ENCODE measurements around the gene CEACAM1.
"Not testable (repeated sequence)": the region's sequence is repeated elsewhere in the genome, so short reads cannot be mapped to it uniquely, and the experiment has no call there.

CEACAM1 gene

DNA sequence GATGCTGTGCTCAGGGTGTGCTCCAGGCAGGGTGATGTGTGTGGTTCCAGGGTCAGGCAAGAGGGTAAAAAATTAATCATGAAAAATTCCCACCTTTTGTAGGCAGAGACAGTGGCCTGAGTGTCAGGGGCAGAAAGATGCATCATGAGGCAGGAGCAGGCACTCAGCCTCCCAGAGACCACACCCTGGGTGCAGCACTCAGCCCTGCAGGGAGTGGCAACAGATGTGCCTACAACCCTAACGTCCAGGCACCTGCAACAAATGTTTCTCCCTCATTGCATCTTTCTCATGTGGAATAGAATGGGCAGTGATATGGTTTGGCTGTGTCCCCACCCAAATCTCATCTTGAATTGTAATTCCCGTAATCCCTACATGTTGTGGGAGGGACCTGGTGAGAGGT is 19.6 kb upstream of the CEACAM1 start:
- no peak for DNase-seq

DNA sequence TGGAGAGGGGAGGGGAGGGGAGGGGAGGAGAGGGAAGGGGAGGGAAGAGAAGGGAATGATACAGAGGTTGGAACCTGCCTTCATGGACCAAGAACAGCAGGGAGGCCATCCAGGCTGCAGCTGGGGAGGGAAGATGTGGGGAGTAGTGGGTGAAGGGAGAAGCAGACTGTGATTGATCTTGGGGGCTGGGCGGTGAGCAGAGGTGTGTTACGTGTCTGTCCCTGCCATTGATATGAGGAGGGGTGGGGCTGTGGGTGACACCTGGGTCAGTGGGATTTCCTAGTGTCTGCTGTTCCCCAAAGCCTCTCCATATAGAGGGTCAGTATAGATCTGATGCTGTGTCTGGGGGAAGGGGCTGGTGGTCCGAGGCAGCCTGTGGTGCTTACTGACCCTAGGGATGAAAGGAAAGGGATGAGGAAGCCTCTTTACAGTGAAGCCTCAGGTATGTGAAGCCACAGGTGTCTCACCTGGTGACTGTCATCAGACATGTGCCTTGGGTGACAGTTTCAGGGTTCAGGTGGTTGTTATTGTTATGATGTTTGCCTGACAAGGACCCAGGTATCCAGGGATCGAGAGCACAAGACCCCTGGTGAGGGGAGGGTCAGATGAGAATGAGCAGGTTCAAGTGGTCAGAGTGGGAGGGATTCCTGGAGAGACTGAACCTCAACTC is 18.7 kb upstream of the CEACAM1 start:
- DNase-seq = no peak

DNA sequence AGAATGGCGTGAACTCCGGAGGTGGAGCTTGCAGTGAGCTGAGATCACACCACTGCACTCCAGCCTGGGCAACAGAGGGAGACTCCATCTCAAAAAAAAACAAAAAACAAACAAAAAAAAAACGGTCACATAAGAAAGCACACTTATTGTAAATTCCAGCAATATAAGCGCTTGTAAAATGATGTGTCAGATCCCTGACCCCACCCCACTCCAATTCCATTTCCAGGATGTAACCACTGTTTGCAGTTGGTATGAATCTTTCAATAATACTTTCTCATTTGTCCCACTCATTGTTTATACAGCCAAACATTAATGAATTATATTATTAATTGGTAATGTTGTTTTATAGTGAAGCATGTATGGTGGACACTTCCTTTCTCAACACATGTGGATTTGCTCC is 15.9 kb upstream of the CEACAM1 start:
- no peak for DNase-seq

DNA sequence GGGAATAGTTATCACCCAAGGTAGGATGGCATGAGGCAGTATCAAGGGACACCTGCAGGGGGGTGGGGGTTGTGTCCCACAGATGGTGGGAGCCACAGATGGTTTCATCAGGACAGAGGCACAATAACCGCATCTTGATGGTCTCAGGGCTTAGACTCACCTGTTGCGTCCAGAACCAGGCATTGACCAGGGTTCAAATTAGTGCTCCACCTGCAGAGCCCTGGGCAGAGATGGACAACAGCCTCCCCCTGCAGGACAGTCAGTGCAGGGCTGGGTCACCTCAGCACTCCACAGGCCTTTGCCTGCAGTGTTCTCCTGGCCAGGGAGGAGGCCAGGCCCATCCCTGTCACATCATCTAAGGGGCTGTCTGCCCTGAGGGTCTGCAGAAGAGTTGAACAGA is 14.5 kb upstream of the CEACAM1 start:
- DNase-seq = no peak

DNA sequence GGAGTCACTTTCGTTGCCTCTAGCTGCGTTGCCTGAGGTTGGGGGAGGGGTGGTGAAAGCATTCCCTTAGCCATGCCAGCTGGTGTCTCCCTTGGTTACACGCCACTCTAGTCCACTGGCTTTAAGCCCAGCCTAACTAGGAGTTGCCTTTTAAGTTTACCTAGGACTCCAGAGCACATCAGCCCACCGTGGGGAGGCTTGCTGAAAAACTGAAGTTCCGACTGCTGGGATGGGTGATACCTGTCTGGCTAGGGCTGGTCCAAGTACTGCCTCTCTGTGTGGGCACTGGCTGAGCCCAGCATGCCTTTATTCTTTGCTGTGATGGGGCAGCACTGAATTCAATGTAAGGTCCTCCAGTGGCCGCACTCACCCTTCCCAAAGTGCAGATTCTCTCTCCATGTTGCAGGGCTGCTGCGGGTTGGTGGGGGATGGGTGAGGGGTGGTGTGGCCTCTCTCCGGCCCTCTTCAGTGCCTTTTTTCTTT is 11.8 kb upstream of the CEACAM1 start:
- no peak for DNase-seq

DNA sequence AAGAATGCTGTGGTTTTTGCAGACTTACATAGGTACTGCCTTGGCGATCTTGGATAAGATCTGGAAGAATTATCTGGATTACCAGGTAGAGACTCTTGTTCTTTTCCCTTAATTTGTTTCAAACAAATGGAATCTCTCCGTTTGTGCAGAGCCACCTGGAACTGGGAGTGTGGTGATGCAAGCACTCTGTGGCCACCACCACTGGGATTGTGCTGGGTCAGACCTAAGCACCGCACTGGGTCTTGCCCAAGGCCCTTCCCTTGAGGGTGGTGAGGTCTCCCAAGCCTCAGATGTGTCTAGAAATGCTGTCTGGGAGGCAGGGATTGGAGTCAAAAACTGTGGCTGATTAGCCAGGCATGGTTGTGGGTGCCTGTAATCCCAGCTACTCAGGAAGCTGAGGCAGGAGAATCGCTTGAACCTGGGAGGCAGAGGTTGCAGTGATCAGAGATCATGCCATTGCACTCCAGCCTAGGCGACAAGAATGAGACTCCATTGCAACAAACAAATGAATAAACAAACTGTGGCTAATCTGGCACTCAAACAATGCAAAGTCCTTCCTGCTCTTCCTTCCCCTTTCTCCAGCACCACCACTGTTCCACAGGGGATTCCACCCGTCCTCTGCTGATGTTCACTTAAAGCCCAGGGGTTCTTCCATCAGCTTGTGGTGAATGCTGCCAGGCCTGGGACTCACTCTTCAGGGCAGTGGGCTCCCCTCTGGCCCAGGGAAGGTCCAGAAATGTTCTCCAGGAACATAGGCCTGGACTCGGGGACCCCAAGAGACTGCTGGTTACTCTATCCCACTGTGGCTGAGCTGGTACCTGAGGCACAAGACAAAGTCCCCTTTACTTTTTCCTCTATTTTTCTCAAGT is 10.8 kb upstream of the CEACAM1 start:
- no peak for DNase-seq

DNA sequence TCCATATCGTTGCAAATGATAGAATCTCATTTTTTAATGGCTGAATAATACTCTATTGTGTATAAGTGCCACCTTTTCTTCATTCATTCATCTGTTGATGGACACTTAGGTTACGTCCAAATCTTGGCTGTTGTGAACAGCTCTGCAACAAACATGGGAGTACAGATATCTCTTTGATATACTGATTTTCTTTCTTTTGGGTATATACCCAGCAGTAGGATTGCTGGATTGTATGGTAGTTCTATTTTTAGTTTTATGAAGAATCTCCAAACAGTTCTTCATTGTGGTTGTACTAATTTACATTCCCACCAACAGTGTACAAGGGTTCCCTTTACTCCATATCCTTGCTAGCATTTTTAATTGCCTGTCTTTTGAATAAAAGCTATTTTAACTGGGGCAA is 7.0 kb upstream of the CEACAM1 start:
- not testable (repeated sequence) for DNase-seq

DNA sequence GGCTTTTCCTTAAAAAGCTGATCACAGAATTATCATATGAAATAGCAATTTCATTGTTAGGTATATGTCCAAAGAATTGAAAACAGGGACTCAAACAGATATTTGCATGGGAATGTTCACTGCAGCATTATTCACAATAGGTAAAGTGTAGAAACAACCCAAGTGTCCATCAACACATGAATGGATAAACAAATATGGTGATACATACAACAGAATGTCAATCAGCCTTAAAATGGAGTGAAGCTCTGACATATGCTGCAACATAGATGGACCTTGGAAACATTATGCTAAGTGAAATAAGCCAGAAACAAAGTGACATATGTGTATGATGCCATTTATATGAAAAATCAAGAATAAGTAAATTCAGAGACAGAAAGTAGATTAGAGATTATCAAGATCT is 6.1 kb upstream of the CEACAM1 start:
- no peak for DNase-seq

DNA sequence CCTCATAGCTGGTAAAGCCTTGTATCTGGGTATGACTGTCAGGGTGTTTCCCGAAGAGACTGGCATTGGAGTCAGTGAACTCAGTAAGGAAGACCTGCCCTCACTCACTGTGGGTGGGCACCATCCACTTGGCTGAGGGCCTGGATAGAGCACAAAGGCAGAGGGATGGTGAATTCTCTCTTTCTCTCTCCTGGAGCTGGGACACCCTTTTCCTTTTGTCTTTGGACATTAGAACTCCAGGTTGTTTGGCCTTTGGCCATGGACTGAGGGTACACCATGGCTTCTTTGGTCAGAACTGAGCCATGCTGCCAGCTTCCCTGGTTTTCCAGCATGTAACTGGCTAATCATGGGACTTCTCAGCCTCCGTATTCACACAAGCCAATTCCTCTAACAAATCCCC is 4.6 kb upstream of the CEACAM1 start:
- no peak for DNase-seq

DNA sequence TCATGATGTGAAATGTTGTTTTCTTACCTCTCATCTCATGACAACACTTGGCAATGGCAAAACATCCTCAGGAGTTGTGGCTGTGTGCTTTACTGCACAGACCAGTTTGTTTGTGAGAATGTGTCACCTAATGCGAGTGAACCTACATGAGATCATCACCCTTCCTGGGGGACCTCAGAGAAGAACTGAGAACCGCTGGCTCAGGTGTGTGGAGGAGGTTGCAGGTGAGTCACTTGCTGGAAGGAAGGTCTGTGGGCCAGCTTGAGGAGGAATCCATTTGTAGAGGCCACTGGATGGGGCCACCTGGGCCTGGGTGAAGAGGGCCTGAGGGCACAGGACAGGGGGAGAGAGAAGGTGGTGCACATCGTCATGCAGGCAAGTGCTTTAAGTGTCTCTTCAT is 3.0 kb upstream of the CEACAM1 start:
- peak; percentile 24 for DNase-seq

DNA sequence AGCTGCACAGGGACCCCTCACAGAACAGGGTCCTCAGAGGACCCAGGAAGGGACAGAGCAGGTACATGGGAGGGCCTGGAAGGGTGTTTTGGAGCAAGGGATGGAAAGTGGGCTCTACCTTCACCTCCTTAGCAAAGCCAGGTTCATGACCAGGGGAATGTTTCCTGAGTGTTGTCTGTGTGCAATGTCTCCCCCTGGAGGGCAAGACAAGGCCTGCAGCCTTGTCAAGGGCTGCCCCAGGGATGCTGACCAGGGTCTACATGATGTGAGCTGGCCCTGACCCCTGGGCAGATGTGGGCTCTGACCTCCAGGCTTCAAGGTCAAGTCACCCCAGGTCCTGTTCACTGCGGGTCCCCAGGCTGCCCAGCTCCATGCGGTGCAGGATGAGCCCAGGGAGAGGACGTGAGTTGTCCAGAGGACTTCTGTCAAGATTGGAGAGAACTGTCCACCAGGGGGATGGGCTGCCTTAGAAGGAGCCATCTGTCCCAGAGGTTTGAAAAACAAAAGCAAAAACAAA is 1.0 kb upstream of the CEACAM1 start:
- DNase-seq = peak; percentile 79

DNA sequence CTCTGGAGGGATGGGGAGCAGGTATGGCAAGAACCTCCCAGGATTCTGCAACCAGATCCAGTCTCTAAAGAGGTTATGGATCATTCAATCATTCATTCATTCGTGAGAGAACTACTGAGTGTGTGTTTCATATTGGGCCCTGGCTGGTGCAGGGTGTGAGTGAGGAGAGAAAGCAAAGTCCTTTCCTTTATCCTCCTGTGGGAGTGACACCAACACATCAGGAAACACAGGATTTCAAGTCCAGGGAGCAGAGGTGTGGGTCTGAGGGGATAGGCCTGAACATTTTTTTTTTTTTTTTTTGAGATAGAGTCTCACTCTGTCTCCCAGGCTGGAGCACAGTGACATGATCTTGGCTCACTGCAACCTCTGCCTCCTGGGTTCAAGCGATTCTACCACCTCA is 3.3 kb downstream of the CEACAM1 start:
- no peak for DNase-seq

DNA sequence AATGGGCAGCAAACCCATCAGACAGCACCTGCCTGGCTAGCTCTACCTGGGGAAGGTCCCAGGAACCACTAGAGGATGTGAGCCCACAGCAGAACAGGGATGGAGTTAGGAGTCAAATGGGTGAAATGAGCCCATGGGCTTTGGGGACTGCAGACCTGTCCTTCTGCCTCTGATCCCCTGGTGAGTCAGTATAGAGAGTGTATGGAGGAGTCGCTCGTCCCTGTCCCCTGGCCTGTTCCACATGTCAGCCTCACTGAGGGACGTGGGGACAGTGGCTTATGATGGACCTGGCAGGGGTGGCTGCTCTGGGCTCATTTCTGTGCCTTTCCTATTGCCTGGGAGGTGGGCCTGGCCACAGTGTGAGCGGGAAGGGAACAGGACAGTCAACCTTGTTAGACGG is 4.0 kb downstream of the CEACAM1 start:
- no peak for DNase-seq

DNA sequence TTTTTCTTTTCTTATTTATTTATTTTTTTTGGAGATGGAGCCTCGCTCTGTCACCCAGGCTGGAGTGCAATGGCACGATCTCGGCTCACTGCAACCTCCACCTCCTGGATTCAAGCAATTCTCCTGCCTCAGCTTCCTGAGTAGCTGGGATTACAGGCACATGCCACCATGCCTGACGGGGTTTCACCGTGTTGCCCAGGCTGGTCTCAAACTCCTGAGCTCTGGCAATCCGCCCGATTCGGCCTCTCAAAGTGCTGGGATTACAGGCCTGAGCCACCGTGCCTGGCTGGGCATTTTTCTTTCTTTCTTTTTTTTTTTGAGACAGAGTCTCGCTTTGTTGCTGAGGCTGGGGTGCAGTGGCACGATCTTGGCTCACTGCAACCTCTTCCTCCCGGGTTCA is 6.0 kb downstream of the CEACAM1 start:
- DNase-seq = not testable (repeated sequence)

DNA sequence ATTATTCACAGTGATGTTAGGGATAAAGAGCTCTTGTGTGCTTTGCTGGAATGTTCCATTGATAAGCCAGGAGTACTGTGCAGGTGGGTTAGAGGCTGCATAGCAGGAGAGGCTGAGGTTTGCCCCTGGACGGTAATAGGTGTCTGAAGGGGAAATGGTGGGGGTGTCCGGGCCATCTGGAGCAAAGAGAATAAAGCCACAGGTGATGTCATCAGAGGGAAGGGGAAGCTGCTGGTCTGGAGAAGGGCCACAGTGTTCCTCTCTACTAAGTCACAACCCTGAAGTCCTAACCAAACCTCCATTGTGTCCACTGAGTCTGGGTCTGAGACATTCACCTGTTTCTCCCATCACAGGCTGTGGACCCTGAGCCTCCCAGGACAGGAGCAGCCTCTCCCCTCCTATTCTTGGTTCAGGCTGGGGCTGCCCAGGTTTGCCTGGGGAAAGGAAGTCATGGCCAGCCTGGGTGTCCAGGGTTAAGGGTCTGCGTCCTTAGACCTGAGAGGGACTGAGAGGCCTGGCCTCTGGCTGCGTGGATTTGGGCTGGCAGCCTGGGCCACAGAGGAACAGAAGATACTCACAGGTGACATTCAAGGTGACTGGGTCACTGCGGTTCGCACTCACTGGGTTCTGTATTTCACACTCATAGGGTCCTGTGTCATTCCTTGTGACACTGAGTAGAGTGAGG is 6.8 kb downstream of the CEACAM1 start:
- DNase-seq = no peak

DNA sequence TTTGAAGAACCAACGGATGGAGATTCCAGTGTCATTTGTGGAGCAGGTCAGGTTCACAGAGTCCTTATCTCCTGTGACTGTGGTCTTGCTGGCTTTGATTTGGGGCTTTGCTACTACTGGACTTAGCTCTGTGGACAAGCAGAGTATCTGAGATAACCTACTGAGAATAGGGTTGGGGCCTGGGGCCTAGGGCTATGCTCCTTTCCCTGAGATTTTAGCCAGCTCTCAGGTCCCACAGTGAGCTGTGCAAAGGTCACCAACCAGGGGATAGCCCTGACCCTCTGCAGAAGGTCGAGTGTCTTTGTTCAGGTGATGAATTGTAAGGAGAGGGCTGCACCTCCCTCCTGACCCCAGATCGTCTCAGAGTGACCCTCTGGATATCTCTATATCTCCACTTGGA is 9.2 kb downstream of the CEACAM1 start:
- no peak for DNase-seq

DNA sequence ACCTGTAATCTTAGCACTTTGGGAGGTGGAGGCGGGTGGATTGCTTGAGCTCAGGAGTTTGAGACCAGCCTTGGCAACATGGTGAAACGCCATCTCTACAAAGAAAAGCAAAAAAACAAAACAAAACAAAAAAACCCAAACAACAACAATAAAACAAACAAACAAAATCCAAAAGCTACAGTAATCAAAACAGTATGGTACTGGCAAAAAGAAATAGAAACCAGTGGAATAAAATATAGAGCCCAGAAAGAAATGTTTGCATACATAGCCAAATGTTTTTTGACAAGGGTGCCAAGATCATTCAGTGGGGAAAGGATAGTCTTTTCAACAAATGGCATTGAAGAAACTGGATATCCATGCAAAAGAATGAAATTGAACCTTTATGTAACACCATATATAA is 11.5 kb downstream of the CEACAM1 start:
- no peak for DNase-seq

DNA sequence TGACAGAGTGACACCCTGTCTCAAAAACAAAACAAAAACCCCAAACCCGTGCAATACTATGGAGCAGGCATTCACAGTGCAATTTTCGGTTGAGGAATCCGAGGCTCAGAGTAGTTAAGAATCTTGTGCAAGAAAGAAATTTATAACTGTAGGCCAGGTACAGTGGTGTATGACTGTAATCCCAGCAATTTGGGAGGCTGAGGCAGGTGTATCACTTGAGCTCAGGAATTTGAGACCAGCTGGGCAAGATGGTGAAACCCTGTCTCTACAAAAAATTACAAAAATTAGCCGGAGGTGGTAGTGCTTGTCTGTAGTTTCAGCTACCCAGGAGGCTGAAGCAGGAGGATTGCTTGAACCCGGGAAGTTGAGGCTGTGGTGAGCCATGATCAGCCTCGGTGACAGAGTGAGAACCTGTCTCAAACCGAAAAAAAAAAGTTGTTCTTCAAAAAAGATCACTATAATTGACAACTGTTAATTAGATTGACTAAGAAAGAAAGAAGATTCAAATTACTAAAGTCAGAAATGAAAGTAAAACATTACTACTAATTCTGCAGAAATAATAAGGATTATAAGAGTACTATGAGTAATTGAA is 12.9 kb downstream of the CEACAM1 start:
- no peak for DNase-seq

DNA sequence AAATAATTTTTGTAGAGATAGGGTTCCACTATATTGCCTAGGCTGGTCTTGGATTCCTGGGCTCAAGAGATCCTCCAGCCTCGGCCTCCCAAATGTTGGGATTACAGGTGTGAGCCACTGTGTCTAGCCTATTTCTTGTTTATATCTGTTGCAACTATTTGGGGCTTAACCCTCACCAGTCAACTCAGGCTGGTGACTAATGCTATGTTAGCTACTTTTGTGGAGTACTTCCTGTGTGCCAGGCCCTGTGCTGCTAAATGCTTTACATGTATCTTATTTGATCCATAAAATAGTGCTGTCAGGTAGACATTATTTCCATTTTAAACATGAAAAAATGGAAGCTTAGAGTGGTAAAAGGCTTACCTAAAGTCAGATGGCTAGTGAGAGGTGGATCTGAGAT is 13.8 kb downstream of the CEACAM1 start:
- no peak for DNase-seq

DNA sequence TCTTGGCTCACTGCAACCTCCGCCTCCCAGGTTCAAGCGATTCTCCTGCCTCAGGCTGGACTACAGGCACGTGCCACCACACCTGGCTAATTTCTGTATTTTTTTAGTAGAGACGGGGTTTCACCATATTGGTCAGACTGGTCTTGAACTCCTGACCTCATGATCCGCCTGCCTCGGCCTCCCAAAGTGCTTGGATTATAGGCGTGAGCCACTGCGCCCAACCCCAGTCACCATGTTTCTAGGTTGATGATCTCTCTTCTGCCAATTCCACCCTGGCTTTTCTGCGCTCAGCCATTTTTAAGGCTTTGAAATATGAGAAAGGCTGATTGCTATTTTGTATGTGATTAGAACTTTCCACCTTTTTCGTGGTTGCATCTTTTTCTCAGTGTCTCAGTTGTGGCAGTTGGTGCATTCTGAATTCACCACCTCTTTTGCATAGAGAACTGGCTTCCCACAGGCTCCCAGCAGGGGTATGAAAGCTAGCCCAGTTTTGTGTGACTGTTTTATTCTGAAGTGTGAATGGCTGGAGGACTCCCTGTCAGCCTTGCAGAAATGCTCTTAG is 15.5 kb downstream of the CEACAM1 start:
- no peak for DNase-seq

DNA sequence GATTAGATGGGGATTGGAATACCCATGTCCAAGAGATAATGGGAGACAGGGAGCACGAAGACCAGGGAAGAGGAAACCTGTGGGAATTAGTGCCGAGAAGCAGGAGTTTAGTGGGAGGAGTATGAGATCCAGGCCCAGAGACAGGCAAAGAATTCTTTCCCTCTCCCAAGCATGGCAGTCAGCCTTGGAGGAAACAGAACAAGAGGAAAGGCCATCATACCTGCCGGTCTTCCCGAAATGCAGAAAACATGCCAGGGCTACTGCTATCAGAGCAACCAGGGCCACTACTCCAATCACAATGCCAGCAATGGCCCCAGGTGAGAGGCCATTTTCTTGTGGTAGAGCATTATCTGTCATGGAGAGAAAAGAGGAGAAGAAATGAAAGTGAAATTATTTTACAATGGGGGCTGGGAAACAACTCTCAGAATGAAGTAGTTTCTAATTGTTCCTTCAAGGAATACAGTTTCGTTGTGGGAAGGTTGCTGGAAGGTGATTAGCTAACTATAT is 16.1 kb downstream of the CEACAM1 start:
- DNase-seq = no peak

DNA sequence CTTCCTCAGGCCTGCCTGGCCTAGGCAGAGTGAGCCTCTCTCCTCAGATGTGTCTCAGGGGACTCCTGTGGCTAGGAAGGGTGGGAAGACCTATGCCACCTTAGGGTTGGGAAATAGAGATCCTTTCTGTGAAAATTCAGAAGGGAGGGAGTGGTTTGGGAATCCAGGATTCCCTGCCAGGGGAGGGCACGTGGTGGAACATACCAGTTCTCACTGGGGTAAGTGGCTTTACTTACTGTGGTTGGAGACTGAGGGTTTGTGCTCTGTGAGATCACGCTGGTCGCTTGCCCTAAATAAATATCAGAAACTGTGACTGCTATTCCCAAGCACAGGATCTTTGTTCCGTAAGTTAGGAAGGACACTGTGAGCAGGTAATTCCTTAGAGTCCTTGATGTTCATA is 16.9 kb downstream of the CEACAM1 start:
- DNase-seq = no peak

Data from stimulated activated CD8-positive, alpha-beta memory T cell treated with anti-CD3 and anti-CD28 coated beads, Interleukin-4, amount 100 ng/mL, for 48 hours (primary cell).